Hematopoietic multipotent progenitor cell treated with erythropoietin and hydrocortisone succinate and interleukin-3 and kit ligand, for 6 days (in vitro differentiated cells): ENCODE measurements around the gene MORF4L2.
"Not testable (repeated sequence)": the region's sequence is repeated elsewhere in the genome, so short reads cannot be mapped to it uniquely, and the experiment has no call there.

Source experiments
- DNase-seq: peaks from one replicate; pipeline ENCODE4 v3.0.0-alpha.2; 2015

MORF4L2 gene

DNA sequence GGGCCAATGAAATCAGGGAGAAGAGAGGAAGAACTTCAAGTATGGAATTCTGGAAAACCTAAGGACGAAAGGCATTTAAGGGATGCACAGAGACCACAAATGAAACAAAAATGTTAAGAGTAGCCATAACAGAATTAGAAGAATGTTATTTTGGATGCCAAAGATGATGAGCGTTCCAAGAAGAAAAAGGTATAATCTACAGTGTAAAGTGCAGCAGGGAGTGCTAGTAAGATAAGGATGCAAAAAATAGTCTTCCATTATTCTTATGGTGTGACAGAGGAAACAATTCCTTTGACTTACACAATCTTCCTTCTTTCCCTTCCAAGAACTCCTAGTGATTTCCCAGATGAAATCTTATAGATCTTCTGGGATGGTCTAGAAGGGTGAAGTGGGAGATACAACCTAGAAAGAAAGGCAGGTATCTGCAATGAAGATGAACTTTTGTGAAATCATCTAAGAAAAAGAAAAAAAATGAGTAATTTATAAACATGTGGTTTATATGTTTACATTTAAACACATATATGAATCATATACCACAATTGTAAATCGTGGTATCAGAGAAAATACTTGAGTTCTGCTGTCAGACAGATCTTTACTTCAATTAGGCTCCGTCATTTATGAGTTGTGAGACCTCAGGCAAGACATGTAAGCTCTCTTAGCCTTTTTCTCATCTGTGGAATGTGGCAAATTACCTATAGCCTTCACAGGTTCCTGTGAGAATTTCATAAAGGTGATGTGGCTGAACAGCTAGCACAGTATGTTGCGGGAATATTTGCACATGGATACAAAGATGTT is 8.1 kb downstream of the MORF4L2 start:
- DNase-seq = no peak

DNA sequence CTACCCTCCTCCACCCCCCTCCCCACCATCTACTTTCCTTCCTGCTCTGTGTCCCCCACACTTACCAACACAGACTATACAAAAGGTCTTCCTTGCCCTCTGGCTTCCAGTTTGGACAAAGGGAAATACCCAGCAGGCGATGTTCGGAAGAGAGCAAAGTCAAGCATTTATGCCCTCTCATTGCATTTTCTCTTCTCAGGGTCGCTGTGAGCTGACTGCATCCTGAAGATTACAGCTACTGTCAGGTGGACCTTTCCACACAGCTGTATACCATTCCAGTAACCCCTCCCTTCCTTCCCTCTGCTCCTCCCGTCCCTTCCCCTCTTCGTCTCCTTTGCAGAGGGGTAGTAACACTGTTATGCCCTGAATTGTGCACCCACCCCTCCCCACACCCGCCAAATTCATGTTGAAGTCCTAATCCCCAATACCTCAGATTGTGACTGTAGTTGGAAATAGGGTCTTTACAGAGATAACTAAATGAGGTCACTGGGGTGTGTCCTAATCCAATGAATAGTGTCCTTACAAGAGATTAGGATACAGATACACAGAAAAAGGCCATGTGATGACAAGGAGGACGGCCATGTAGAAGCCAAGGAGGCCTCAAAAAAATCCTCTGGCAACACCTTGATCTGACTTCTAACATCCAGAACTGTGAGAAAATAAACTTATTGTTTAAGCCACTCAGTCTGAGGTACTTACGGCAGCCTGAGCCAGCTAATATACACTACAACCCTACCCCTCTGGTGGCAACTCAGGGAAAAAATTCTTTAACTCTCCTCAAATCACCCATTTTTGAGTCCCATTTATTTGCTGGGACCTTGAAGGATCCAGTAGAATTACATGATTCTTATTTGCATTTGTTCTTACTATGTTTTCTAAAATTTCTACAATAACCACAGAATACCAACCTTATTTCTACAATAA is 11.7 kb downstream of the MORF4L2 start:
- no peak for DNase-seq

DNA sequence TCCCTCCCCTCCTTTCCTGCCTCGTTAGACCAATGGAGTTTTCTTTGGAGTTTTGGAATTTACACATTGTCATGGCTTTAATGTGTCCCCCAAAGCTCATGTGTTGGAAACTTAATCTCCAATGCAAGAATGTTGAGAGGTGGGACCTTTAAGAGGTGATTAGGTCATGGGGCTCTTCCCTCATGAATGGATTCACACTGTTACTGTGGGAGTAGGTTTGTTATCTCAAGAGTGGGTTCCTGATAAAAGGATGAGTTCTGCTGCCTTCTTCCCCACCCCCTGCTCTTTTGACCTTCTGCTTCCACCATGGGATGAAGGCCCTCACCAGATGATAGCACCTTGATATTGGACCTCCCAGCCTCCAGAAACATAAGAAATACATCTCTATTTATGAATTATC is 16.8 kb downstream of the MORF4L2 start:
- DNase-seq = no peak

DNA sequence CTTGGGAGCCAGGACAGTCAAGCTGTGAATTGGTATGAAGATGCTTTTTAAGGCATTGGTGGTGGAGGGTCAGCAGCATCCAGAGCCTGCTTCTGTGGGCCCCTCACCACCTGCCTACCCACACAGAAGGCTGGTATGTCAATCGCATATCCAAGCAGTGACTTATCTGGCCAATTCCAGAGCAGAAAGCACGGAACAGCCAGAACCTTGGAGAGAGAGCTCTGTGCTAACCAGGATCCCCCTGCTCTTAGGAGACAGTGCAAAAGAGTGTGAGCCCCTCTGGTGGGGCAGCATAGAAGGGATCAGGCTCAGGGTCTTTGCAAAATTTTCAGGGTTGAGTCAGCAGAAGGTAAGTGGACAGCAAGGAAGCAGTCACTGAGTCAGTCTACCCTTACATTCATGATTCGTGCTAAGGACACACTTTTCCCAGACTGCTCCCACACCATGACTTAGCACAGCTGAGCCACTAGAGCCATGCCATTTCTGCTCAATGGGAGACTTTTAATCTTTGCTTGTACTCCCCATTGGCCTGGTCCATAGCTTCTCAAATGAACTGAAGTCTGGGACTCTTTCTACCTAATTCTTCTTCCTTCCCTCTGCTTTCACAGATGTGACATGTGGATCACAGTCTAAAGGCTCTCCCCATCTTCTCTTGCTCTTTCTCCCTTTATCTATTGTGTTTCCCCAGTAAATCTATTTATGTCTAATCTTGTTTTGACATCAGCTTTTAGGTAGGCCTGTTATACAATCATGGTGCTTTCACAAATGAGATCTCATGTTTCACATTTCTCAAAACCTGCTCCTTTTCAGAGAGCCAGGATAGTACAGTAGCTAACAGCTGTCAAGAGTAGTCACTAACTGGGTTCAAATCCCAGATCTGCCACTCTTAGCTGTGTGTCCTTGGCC is 20.0 kb downstream of the MORF4L2 start:
- no peak for DNase-seq

DNA sequence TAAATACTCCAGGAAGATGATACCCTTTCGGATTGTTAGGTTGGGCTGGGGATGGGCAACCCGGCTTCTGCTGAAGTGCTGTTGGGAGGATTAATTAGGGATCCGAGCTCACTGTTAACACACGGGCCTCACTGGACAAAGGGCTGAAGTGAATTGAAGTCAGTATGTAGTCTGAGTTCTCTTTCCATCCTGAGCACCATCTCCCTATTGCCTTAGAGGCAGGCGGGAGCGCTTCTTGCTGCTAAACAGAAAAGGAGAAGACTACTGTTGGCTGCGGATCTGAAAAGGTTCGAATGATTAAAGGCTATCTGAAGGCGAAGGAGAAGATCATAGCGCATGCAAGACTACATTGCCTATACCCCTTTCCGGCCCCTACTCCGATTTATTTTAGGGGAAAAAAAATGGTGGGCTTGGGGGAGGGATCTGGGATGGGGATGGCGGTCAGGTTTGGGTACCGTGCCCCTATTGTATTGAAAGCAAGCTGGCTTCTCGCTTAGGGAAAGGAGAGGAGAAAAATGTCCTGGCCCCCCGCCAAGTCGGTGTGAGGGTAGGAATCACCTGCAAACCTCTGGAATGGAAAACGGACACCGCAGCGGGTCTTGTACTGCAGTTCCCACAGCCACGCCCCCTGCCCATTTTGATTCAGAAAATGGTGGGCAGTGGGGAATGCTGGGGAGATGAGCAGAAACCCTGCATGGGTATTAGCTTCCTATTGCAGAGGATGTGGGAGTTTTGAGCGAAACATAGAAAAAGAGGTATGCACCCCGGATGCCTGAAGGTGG is 22.3 kb downstream of the MORF4L2 start:
- no peak for DNase-seq

DNA sequence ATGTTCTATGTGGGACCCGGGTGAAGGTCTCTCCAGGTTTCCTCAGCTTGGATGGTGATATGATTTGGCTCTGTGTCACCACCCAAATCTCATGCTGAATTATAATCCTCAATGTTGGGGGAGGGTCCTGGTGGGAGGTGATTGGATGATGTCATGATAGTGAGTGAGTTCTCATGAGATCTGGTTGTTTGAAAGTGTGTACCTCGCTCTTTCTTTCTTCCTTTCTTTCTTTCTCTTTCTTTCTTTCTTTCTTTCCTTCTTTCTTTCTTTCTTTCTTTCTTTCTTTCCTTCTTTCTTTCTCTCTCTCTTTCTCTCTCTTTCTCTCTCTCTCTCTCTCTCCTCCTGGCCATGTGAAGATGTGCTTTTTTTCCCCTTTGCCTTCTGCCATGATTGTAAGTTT is 27.0 kb downstream of the MORF4L2 start:
- not testable (repeated sequence) for DNase-seq

DNA sequence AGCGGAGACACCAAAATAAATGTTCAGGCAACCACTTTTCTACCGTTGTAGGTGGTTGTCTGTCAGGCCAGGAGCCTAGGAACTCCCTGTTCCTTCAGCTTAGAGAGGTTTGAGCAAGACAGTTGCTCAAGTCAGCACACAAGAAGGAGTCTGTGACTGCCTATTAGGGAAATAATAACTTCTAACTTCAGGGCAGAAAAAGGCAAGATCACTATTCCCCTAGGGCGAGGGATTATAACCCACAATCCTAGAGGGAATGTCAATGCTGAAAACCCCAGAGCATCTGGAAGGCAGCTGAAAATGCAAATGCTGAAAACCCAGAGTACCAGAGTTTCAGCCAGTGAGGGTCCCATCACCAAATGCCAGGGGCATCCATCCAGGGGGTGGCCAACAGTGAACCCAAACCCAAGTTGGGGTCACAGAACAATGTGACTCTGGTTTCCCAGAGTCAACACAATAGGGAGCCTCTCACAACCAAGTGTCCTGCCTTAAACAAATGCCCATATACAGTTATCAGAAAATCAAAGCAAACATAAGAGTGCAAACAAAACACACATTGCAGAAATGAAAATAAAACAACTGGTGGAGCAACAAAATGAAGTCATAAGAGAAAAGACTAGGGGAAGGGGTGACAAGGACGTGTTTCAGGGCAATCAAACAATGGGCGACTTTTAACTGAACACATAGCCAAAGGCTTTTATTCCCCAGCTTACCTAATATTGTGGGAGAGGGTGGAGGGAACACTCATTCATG is 27.6 kb downstream of the MORF4L2 start:
- DNase-seq = no peak

DNA sequence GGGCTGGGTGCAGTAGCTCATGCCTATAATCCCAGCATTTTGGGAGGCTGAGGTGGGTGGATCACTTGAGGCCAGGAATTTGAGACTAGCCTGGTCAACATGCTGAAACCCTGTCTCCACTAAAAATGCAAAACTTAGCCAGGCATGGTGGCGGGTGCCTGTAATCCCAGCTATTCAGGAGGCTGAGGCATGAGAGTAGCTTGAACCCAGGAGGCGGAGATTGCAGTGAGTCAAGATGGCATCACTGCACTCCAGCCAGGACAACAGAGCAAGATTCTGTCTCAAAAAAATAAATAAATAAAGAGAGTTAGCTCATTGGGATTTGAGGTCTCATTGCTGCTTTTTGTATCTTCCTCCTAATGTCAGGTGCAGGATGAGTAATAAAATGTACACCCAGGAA is 29.4 kb downstream of the MORF4L2 start:
- not testable (repeated sequence) for DNase-seq

DNA sequence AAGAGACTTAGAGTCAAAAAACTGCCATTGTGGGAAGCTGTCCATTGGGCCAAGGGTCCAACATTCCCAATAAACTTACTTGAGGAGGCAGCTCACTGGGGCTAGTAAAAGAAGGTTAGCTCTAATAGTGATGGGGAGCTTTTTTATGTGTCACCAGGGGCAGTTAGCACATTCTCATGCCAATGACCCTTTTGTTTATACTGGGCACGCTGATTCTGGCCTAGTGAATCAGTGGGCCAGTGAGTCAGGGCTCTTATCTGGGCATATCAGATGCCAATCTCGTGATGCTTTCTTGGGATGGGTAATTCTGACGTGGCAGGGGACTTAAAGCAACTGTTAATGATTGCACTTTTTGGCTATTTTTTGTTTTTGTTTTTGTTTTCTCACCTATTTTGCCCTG is 29.9 kb downstream of the MORF4L2 start:
- DNase-seq = no peak

DNA sequence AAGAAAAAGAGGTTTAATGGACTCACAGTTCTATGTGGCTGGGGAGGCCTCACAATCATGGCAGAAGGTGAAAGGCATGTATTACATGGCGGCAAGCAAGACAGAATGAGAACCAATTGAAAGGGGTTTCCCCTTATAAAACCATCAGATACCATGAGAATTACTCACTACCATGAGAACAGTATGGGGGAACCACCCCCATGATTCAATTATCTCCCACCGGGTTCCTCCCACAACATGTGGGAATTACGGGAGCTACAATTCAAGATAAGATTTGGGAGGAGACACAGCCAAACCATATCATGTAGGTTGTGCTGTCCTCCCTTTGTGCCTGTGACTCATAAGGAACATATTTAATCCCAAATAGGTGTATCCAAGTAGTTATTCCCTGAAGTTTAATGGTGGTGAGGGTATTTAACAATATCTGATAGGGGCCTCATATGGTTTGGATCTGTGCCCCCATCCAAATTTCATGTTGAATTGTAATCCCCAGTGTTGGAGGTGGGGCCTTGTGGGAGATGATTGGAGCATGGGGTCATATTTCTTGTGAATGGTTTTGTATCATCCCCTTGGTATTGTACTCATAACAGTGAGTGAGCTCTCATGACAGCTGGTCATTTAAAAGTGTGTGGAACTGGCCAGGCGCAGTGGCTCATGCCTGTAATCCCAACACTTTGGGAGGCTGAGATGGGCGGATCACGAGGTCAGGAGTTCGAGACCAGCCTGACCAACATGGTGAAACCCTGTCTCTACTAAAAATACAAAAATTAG is 31.1 kb downstream of the MORF4L2 start:
- DNase-seq = not testable (repeated sequence)

DNA sequence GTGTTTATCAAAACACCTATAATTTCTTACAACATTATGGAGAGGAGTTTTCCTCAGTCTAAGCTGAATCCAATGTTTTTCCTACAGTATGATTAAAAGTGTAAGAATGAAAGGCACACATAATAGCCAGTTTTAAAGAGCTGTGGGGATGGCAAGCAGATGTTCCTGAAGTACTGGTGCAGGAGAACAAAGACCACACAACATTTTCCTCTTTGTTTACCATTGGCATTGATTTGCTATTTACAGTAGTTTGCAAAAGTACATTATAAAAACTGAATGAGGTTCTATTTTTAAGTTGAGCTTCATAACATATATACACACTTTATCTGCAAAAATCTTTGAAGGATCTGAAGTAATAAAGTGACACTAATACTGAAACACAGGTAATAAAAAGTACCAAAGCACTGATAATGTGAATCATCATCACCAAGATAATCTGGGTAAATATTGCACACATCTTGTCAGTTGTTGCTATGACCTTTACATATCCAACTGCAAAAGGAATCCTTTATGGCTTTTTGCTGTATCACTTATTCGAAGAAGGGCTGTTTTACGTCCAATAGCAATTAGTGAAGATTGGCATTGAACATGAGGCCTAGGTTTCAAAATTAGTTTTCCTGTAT is 35.2 kb downstream of the MORF4L2 start:
- DNase-seq = no peak

DNA sequence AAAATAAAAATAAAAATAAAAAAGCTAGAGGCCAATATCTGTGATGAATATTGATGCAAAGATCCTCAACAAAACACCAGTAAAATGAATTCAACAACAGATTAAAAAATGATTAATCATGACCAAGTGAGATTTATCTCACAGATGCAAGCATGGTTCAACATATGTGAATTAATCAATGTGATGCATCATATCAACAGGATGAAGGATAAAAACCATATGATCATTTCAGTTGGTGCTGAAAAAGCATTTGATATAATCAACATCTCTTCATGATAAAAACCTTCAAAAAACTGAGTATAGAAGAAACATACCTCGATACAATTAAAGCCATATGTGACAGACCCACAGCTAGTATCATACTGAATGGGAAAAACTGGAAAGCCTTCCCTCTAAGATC is 38.9 kb downstream of the MORF4L2 start:
- no peak for DNase-seq

DNA sequence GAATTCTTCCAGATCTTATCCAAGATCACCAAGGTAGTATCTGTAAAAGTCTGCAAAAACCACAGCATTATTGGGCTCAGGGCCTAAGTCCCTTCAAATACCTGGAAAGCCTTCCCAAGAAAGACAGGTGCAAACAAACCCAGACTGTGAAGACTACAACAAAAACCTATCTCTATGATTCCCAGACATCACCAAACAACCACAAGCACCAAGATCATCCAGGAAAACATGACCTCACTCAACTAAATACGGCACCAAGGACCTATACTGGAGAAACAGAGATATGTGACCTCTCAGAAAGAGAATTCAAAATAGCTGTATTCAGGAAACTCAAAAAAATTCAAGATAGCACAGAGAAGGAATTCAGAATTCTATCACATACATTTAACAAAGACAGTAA is 42.4 kb downstream of the MORF4L2 start:
- DNase-seq = no peak

DNA sequence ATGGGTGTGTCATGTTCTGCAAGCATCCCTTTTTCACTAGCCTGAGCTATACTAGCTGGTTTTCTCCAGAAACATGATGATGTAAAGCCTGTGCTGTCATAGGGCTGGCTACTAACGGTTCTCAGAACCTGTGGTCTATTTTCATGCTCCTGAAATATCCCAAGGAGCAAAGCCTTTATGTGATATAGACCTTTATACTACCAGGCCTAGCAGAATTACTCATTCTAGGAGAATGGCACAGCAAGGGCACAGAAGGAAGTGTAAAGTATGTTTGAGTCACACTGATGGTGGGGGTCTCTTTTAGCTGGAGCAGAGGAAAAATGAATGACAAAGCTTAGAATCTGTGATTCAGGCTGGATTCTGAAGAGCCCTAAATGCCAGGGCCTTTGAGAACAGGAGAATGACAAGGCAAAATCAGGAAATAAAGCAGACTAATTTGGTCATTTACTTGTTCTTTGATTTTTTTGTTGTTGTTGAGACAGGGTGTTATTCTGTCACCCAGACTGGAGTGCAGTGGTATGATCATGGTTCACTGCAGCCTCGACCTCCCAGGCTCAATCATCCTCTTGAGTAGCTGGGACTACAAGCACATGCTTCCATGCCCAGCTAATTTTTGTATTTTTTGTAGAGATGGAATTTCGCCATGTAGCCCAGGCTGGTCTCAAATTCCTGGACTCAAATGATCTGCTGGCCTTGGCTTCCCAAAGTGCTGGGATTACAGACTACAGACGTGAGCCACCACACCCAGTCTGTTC is 45.9 kb downstream of the MORF4L2 start:
- DNase-seq = no peak

DNA sequence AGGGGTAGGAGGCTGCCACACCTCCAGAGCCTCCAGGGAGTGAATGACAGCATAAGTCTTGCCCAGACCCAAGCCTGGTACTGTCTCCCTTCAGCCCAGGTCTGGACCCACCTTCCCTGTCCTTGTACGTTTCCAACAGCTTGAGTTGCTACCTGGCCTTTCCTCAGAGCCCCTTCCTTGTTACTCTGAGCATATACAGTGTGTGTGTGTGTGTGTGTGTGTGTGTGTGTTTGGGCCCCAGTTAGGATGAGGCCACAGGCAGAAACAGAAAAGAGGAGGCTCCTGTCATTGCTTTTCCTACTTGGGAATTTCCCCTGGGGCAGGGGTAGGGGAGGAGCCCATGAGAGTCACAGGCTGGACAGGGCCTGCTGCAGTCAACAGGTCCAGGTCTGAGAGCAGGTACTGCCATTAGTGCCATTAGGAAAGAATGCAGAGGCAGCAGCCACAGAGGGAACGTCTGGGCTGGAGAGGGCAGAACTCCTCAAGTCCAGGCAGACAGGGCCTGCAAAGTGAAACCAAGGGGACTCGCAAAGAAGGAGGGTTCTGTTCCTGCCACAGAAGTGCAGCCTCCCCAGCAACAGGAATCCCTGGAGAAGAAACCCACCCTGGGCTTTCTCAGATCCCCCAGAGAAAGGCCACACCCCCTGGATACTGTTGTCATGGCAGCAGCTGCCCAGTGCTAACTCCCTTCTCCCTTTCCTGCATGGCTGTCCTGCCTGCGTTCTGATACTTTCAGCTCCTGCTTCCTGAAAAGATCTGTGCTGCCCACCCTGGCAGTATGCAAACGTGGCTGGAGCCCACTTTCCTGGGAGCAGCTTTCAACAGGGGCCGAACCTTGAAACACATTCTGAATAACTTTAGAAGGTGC is 47.8 kb downstream of the MORF4L2 start:
- DNase-seq = not testable (repeated sequence)

DNA sequence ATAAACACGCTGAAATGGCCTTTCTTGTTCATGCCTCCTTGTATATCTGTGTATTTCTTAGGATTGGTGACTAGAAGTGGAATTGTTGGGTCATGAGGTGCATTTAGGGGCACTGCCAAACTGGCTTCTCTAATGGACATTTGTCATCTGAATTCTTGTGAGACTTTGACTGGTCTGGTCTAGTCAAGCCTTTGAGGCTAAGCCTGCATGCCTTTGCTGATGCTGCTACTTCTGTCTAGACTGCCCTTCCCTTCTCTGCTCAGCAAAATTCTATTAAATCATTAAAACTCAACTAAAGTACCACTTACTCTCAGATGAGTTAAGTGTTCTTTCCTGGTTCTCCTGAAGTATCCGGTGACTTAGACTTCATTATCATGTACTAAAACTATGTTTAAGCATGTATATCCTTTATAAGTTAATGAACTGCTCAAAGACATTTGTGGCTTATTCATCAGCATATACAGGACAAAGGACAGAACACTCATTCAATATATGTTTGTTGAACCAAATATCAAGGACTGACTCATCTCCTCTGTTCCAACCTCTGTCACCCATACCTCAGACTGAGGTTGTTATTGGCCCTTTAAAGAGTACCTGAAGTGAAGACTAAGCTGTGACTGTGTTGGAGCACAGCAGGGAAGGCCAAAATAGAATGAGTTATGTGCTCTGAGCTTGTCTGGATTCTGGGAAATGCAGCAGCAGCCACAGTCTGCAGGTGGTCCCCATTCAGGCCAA is 48.7 kb downstream of the MORF4L2 start:
- DNase-seq = no peak

DNA sequence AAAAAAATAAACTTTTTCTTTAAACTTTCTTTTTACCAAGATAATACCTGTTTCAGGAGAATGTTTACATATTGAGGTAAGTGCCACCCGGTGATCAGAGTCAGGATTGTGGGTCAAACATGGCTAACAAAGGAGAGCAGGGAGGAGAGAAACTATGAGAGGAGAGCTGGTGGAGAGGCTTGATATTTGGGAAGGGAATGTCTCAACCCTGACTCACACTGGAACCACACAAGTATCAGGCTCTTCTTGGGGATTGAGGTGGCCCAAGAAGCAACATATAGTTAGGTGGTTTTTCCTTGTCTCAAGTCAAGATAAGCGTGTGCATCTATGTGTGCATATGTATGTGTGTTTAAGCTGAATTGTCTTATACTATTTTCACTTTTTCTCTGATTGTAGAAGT is 51.1 kb downstream of the MORF4L2 start:
- no peak for DNase-seq

DNA sequence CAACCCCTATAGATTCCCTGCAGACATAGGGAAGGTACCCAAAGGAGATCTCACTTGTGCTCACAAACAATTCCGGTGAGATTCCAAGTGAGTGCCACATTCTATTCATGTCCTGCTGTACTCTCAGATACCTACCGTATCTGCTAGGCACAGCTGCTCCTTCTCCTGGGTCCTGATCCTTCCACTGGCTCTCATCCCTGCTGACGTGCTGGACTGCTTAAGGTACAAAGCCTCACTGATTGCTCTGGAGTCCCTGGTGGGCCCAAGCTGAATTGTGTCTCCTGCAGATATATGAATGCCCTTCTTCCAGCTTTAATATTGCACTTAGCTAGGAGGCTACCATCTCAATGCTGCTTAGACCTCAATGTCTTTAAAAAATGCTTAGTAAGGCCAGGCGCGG is 55.4 kb downstream of the MORF4L2 start:
- DNase-seq = no peak
